Neuronal stem cell (in vitro differentiated cells): ENCODE measurements around the gene PDLIM7.

Source experiments
- DNase-seq: peaks from one replicate; pipeline ENCODE4 v3.0.0-alpha.2; 2013; ENCODE audit warnings: low spot score
- H2AFZ ChIP-seq: one replicate; pipeline ENCODE4 v1.6.1; 2013; ENCODE audit warnings: mild to moderate bottlenecking, low read length, inconsistent platforms
- H2AK5ac ChIP-seq: 2 replicates; pipeline ENCODE4 v1.6.1; 2013; ENCODE audit warnings: low read depth, mild to moderate bottlenecking, inconsistent platforms, low read length, moderate library complexity, mixed read lengths
- H2BK120ac ChIP-seq: 2 replicates; pipeline ENCODE4 v1.6.1; 2013; ENCODE audit warnings: low read depth, mild to moderate bottlenecking, inconsistent platforms, low read length, moderate library complexity, mixed read lengths
- H2BK12ac ChIP-seq: one replicate; pipeline ENCODE4 v1.6.1; 2013; ENCODE audit warnings: low read length, inconsistent platforms
- H2BK15ac ChIP-seq: 2 replicates; pipeline ENCODE4 v1.6.1; 2013; ENCODE audit warnings: mild to moderate bottlenecking, low read length, inconsistent platforms, mixed read lengths
- H2BK5ac ChIP-seq: one replicate; pipeline ENCODE4 v1.6.1; 2013; ENCODE audit warnings: inconsistent platforms, mild to moderate bottlenecking, low read length, moderate library complexity
- H3K14ac ChIP-seq: one replicate; pipeline ENCODE4 v1.6.1; 2013; ENCODE audit warnings: low read length, inconsistent platforms
- H3K18ac ChIP-seq: 2 replicates; pipeline ENCODE4 v1.6.1; 2013; ENCODE audit warnings: low read length, inconsistent platforms
- H3K23ac ChIP-seq: 2 replicates; pipeline ENCODE4 v1.6.1; 2013; ENCODE audit warnings: low read depth, mild to moderate bottlenecking, mixed read lengths, low read length, inconsistent platforms; ENCODE audit not compliant: poor library complexity
- H3K27ac ChIP-seq: replicated peaks from 3 replicates; pipeline ENCODE4 v1.5.1; 2013; ENCODE audit warnings: low read length, inconsistent platforms
- H3K27me3 ChIP-seq, 3 experiments: 2 replicates each; pipeline ENCODE4 v1.6.1; 2013; ENCODE audit warnings: low read length in 3 of 3, mild to moderate bottlenecking in 2 of 3, inconsistent platforms in 1 of 3, low read depth in 1 of 3, mixed read lengths in 1 of 3, moderate library complexity in 1 of 3; ENCODE audit not compliant: control insufficient read depth in 3 of 3, insufficient read depth in 3 of 3
- H3K36me3 ChIP-seq, 2 donors: replicated peaks in 1 of 2; 2 replicates each; pipeline ENCODE4 v1.6.1; 2013; ENCODE audit warnings: low read length in 2 of 2; ENCODE audit not compliant: control insufficient read depth in 2 of 2, insufficient read depth in 2 of 2
- H3K4ac ChIP-seq: 2 replicates; pipeline ENCODE4 v1.6.1; 2013; ENCODE audit warnings: inconsistent platforms, mild to moderate bottlenecking, low read length, moderate library complexity
- H3K4me1 ChIP-seq, 2 donors: 1 replicate in 1 of 2; 2 replicates in 1 of 2; pipeline ENCODE4 v1.6.1; 2013; ENCODE audit warnings: low read length in 2 of 2, low read depth in 1 of 2; ENCODE audit not compliant: control insufficient read depth in 2 of 2, insufficient read depth in 1 of 2
- H3K4me2 ChIP-seq: one replicate; pipeline ENCODE4 v1.6.1; 2013; ENCODE audit warnings: mild to moderate bottlenecking, low read length, inconsistent platforms; ENCODE audit not compliant: insufficient read depth, poor library complexity, severe bottlenecking
- H3K4me3 ChIP-seq, 2 donors: 2 replicates each; pipeline ENCODE4 v1.5.1; 2013; ENCODE audit warnings: low read length in 2 of 2, mild to moderate bottlenecking in 2 of 2, inconsistent platforms in 1 of 2, moderate library complexity in 1 of 2
- H3K79me1 ChIP-seq: one replicate; pipeline ENCODE4 v1.6.1; 2013; ENCODE audit warnings: low read depth, mild to moderate bottlenecking, inconsistent platforms, low read length, moderate library complexity
- H3K9ac ChIP-seq: one replicate; pipeline ENCODE4 v1.6.1; 2013; ENCODE audit warnings: mild to moderate bottlenecking, low read depth, low read length, inconsistent platforms; ENCODE audit not compliant: poor library complexity
- H3K9me3 ChIP-seq, 2 donors: replicated peaks in 1 of 2; 2 replicates each; pipeline versions ENCODE3 to v1.6.1; 2013; ENCODE audit warnings: low read length in 2 of 2, mild to moderate bottlenecking in 2 of 2, inconsistent platforms in 1 of 2, low read depth in 1 of 2, mixed read lengths in 1 of 2, moderate library complexity in 1 of 2; ENCODE audit not compliant: control insufficient read depth in 2 of 2, insufficient read depth in 1 of 2
- H4K8ac ChIP-seq: one replicate; pipeline ENCODE4 v1.6.1; 2013; ENCODE audit warnings: low read depth, mild to moderate bottlenecking, inconsistent platforms, low read length, moderate library complexity
- H4K91ac ChIP-seq: one replicate; pipeline ENCODE4 v1.6.1; 2013; ENCODE audit warnings: low read length, low read depth, mild to moderate bottlenecking, inconsistent platforms; ENCODE audit not compliant: poor library complexity
- WGBS, 2 donors: extraction: QIAGEN DNeasy Blood & Tissue Kit; methylation state at CpG; one replicate each; pipeline ENCODE4 v1.1.7; 2013; ENCODE audit warnings: missing lambda C conversion rate in 2 of 2, mixed read lengths in 1 of 2; ENCODE audit not compliant: insufficient read length in 2 of 2, insufficient replicate concordance in 1 of 2; ENCODE audit errors: extremely low coverage in 2 of 2; 5-methylcytosine and 5-hydroxymethylcytosine counted together

PDLIM7 gene

GRCh38 chr5:177498013-177498787 is 796 bp upstream of the PDLIM7 start:
- Histone ChIP-seq H3K4me2 (peak overlapping the region; percentile 84), H3K79me1 (peaks cover 4% of the 10 kb centered on the region), H2AFZ (peak overlapping the region; percentile 73), H3K14ac (no peak overlapping the region), H4K91ac (peak overlapping the region; percentile 59), H3K36me3 (peaks cover 9 to 30% of the 10 kb centered on the region in 2 donors), H3K27me3 (peaks cover 0 to 14% (median 0%) of the 10 kb centered on the region in 3 experiments), H3K4me1 (peaks cover 42 to 49% of the 10 kb centered on the region in 2 donors), H3K27ac (no peak overlapping the region), H3K23ac (peak overlapping the region; percentile 76), H2BK120ac (peak overlapping the region; percentile 37), H3K18ac (peak overlapping the region; percentile 92), H3K9me3 (no peaks in the 10 kb centered on the region), H2AK5ac (peak overlapping the region; percentile 89), H3K4ac (no peak overlapping the region), H2BK12ac (peak overlapping the region; percentile 50), H3K4me3 (peak overlapping the region; percentile 37 to 79), H3K9ac (peak overlapping the region; percentile 91), H2BK15ac (peak overlapping the region; percentile 96), H4K8ac (no peak overlapping the region), H2BK5ac (no peak overlapping the region)
- no peak for DNase-seq
- no CpG with 5 or more reads among the region's 48 CpGs for WGBS, 2 donors

GRCh38 chr5:177496727-177497291 is 595 bp downstream of the PDLIM7 start:
- DNase-seq: peak; percentile 89
- peaks cover 36 to 39% of the 10 kb centered on the region in 2 donors for H3K4me1 ChIP-seq

GRCh38 chr5:177496070-177496726 is 1.2 kb downstream of the PDLIM7 start:
- H4K8ac ChIP-seq: peak overlapping the region; percentile 68
- peak overlapping the region; percentile 95 for H3K27ac ChIP-seq
- no peaks in the 10 kb centered on the region for H3K9me3 ChIP-seq
- peaks cover 32 to 39% of the 10 kb centered on the region in 2 donors for H3K4me1 ChIP-seq
- peak overlapping the region; percentile 96 for H3K9ac ChIP-seq
- peak overlapping the region; percentile 3 for H2BK120ac ChIP-seq
- H2BK5ac ChIP-seq: peak overlapping the region; percentile 99
- H3K4me2 ChIP-seq: peak overlapping the region; percentile 89
- WGBS, 2 donors: no CpG with 5 or more reads among the region's 12 CpGs
- peak overlapping the region; percentile 97 for H3K18ac ChIP-seq
- peak overlapping the region; percentile 36 for H2BK12ac ChIP-seq
- no peak for DNase-seq
- peaks cover 9% of the 10 kb centered on the region for H3K79me1 ChIP-seq
- H2AFZ ChIP-seq: peak overlapping the region; percentile 31
- peak overlapping the region; percentile 98 for H2BK15ac ChIP-seq
- peaks cover 0 to 14% (median 0%) of the 10 kb centered on the region in 3 experiments for H3K27me3 ChIP-seq
- H3K23ac ChIP-seq: peak overlapping the region; percentile 86
- peak overlapping the region; percentile 19 for H3K4ac ChIP-seq
- peak overlapping the region; percentile 75 to 89 for H3K4me3 ChIP-seq
- peak overlapping the region; percentile 87 for H4K91ac ChIP-seq
- peak overlapping the region; percentile 98 for H2AK5ac ChIP-seq
- H3K14ac ChIP-seq: peak overlapping the region; percentile 65
- H3K36me3 ChIP-seq: peaks cover 20 to 47% of the 10 kb centered on the region in 2 donors

More at GRCh38 chr5:177496727-177497291, 595 bp downstream of the PDLIM7 start:
- Histone ChIP-seq H3K36me3 (peaks cover 19 to 43% of the 10 kb centered on the region in 2 donors), H3K18ac (peak overlapping the region; percentile 97), H3K23ac (peak overlapping the region; percentile 90), H3K14ac (peak overlapping the region; percentile 65), H2BK12ac (peak overlapping the region; percentile 36), H3K4ac (peak overlapping the region; percentile 19), H2BK120ac (peak overlapping the region; percentile 33), H3K9ac (peak overlapping the region; percentile 96), H2BK5ac (peak overlapping the region; percentile 99), H2AK5ac (peak overlapping the region; percentile 98), H3K9me3 (no peaks in the 10 kb centered on the region), H2BK15ac (peak overlapping the region; percentile 98), H4K91ac (peak overlapping the region; percentile 87), H3K4me3 (peak overlapping the region; percentile 88 to 89), H3K79me1 (peaks cover 8% of the 10 kb centered on the region), H3K27ac (peak overlapping the region; percentile 95), H3K4me2 (peak overlapping the region; percentile 89), H3K27me3 (peaks cover 0 to 14% (median 0%) of the 10 kb centered on the region in 3 experiments), H2AFZ (peak overlapping the region; percentile 74), H4K8ac (peak overlapping the region; percentile 68)
- no CpG with 5 or more reads among the region's 29 CpGs for WGBS, 2 donors
